GM10266 (cell line): ENCODE data around the gene TRIB2.

Source experiments
- DNase-seq: peaks from one replicate; pipeline ENCODE4 v3.0.0; 2012; ENCODE audit errors: extremely low spot score
- TF ChIP-seq, protein P1 (sequence below): IDR thresholded peaks from 2 replicates; pipeline ENCODE4 v1.5.1; 2012; ENCODE audit warnings: mild to moderate bottlenecking, low read depth; ENCODE audit not compliant: control insufficient read depth, insufficient read depth; ENCODE audit errors: missing control alignments

The TRIB2 gene

GRCh38 chr2:12742891-12743290 lies 26.2 kb downstream of the TRIB2 start:
- DNase-seq: no peak

DNA sequence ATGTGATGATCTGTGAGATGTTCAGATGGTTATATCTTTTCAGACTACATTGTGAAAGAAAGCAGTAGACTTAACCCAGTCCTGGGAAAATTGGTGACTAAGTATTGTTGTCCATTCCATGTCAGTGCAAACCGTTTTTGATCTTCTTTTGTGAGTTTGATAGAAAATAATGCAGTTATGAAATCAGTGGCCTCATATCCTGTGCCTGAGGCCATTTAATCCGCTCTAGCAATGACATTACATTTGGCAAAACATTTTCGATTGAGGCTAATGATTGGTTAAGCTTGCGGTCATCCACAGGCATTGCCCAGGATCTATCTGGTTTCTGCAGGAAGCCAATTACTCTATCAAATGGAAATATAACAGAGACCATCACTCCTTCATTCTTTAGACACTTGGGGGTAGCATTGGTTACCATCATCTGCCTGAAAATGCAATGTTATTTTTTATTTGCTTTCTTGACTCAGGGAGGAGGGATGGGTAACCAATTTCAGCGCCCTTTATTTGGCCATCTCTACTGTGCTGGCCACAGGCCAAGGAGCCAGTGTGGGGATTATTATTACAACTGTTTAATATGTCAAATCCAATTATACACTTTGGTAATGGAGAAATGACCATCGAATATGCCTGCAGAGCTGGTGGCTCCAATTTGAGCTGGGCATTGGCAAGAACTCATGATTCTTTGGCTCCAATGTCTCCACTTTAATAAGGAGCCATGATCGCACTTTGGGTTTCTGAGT lies 33.6 kb downstream of the TRIB2 start:
- TF ChIP-seq, protein P1, sequence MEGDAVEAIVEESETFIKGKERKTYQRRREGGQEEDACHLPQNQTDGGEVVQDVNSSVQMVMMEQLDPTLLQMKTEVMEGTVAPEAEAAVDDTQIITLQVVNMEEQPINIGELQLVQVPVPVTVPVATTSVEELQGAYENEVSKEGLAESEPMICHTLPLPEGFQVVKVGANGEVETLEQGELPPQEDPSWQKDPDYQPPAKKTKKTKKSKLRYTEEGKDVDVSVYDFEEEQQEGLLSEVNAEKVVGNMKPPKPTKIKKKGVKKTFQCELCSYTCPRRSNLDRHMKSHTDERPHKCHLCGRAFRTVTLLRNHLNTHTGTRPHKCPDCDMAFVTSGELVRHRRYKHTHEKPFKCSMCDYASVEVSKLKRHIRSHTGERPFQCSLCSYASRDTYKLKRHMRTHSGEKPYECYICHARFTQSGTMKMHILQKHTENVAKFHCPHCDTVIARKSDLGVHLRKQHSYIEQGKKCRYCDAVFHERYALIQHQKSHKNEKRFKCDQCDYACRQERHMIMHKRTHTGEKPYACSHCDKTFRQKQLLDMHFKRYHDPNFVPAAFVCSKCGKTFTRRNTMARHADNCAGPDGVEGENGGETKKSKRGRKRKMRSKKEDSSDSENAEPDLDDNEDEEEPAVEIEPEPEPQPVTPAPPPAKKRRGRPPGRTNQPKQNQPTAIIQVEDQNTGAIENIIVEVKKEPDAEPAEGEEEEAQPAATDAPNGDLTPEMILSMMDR: no peak

More at GRCh38 chr2:12742891-12743290, 26.2 kb downstream of the TRIB2 start:
- TF ChIP-seq, protein P1: no peak

DNA sequence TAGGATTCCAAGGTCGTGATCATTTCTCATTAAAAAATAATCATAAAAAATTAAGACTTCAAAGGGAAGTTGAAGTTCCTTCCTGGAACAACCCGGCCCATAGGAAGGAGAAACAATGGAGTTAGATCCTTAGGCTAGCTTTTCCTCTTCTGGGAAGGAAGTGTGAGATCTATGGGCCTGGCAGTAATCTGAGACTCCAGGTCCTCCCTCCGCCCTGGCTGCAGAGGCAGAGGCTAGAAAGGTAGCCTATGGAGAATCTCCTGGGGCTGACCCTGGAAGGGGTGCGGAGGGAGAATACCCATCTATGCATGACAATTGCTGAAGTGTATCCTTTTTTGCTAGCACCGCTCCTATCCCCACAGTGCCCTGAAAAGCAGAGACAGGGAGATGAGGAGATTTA lies 37.9 kb downstream of the TRIB2 start:
- TF ChIP-seq, protein P1: no peak
- DNase-seq: no peak

More for the DNA sequence above, 33.6 kb downstream of the TRIB2 start:
- DNase-seq: no peak

GRCh38 chr2:12755384-12755783 lies 38.6 kb downstream of the TRIB2 start:
- no peak for DNase-seq
- TF ChIP-seq, protein P1: no peak

DNA sequence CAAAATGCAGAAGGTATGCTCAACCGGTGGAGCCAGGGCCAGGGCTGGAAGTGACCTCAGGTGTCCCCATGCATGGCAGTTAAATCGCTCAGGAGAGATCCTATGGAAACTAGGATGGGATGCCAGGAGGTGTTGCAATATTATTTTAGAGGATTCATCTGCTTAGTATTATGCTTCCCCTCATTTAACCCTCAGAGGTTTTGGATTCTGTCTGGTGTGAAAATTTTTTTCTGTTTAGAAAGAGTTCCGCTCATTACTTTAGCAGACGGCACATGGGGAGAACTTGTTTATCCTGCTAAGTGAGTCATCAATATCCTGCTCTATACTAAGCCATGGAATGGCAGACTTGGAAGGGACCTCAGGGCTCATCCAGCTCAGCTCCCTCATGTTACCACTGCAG lies 42.5 kb downstream of the TRIB2 start:
- TF ChIP-seq, protein P1: no peak
- no peak for DNase-seq

GRCh38 chr2:12761104-12761503 lies 44.4 kb downstream of the TRIB2 start:
- DNase-seq: no peak
- TF ChIP-seq, protein P1: no peak

GRCh38 chr2:12762337-12762736 lies 45.6 kb downstream of the TRIB2 start:
- TF ChIP-seq, protein P1: no peak
- DNase-seq: no peak
